Measurements from ENCODE around the gene MTR. TPM values are rescaled to one million over a fixed set of nuclear protein-coding genes. Genes with fewer than 3 reads are reported as not detected.

Gene MTR
- total RNA-seq, 4 donors from 2014 or later = 9.6 to 33.0 (median 24.8) TPM

- Histone ChIP-seq H3K27ac (no peak overlapping the region), H3K4me3 (no peak overlapping the region), H3K36me3 (peaks cover 0 to 59% (median 0%) of the 10 kb centered on the region in 3 donors), H3K4me1 (no peaks in the 10 kb centered on the region), H3K27me3 (no peaks in the 10 kb centered on the region), H3K9me3 (no peaks in the 10 kb centered on the region)
- DNase-seq = no peak
- no peak for TF ChIP-seq CTCF (IDR thresholded peaks at IDR 0.05)
- TF ChIP-seq POLR2A (IDR thresholded peaks at IDR 0.05) = no peak
These were observed 67.6 kb downstream of the MTR start for GRCh38 chr1:236862615-236863211.

GRCh38 chr1:236864211-236864610, 69.1 kb downstream of the MTR start:
- Histone ChIP-seq H3K27ac (no peak overlapping the region), H3K4me3 (no peak overlapping the region)

GRCh38 chr1:236864996-236865817, 70.1 kb downstream of the MTR start:
- H3K9me3 ChIP-seq = no peaks in the 10 kb centered on the region
- peaks cover 0 to 39% (median 0%) of the 10 kb centered on the region in 3 donors for H3K36me3 ChIP-seq
- no peak for DNase-seq
- H3K27me3 ChIP-seq = no peaks in the 10 kb centered on the region
- H3K4me1 ChIP-seq = no peaks in the 10 kb centered on the region
- H3K4me3 ChIP-seq = no peak overlapping the region
- TF ChIP-seq POLR2A (IDR thresholded peaks at IDR 0.05) (no peak), CTCF (IDR thresholded peaks at IDR 0.05) (no peak)
- H3K27ac ChIP-seq = peak overlapping the region in 1 of 4 donors; percentile 13

More at GRCh38 chr1:236864211-236864610, 69.1 kb downstream of the MTR start:
- Histone ChIP-seq H3K4me1 (no peaks in the 10 kb centered on the region), H3K27me3 (no peaks in the 10 kb centered on the region), H3K36me3 (peaks cover 0 to 48% (median 0%) of the 10 kb centered on the region in 3 donors), H3K9me3 (no peaks in the 10 kb centered on the region)
- TF ChIP-seq POLR2A (IDR thresholded peaks at IDR 0.05) (no peak), CTCF (IDR thresholded peaks at IDR 0.05) (no peak)
- no peak for DNase-seq

- Histone ChIP-seq H3K9me3 (no peaks in the 10 kb centered on the region), H3K36me3 (peaks cover 0 to 39% (median 0%) of the 10 kb centered on the region in 3 donors), H3K4me3 (no peak overlapping the region), H3K4me1 (no peaks in the 10 kb centered on the region), H3K27ac (peak overlapping the region in 1 of 4 donors; percentile 13), H3K27me3 (no peaks in the 10 kb centered on the region)
- TF ChIP-seq POLR2A (IDR thresholded peaks at IDR 0.05) (no peak), CTCF (IDR thresholded peaks at IDR 0.05) (no peak)
- no peak for DNase-seq
These were observed 70.7 kb downstream of the MTR start for GRCh38 chr1:236865818-236866155.

- TF ChIP-seq CTCF (IDR thresholded peaks at IDR 0.05) (peak; percentile 60 to 92 (median 88)), POLR2A (IDR thresholded peaks at IDR 0.05) (no peak)
- H3K4me3 ChIP-seq = no peak overlapping the region
- peaks cover 0 to 21% (median 0%) of the 10 kb centered on the region in 3 donors for H3K36me3 ChIP-seq
- no peak overlapping the region for H3K27ac ChIP-seq
- H3K27me3 ChIP-seq = no peaks in the 10 kb centered on the region
- H3K4me1 ChIP-seq = no peaks in the 10 kb centered on the region
- no peaks in the 10 kb centered on the region for H3K9me3 ChIP-seq
- DNase-seq = peak in 1 of 3 donors; percentile 66
These were observed 73.8 kb downstream of the MTR start for GRCh38 chr1:236868625-236869467.

All from Peyer's patch (tissue), 4 donors.